Effector memory CD8-positive, alpha-beta T cell (primary cell): ENCODE results near the gene TNP2.
"Not testable (repeated sequence)": the region's sequence is repeated elsewhere in the genome, so short reads cannot be mapped to it uniquely, and the experiment has no call there.

ENCODE experiments used
- ATAC-seq: fragments of 150-1000 bp; cut with Tn5 transposase; replicated peaks from 2 replicates; pipeline ENCODE4 v1.10.0; 2021; ENCODE audit warnings: mild to moderate bottlenecking, moderate library complexity
- DNase-seq, 3 experiments: peaks; one replicate each; pipeline ENCODE4 v3.0.0; 2021
- H3K27ac Mint-ChIP-seq, 2 donors: one replicate each; pipeline ENCODE4 v1.8.0; 2022; ENCODE audit warnings: mild to moderate bottlenecking in 2 of 2, mixed read lengths in 2 of 2, moderate library complexity in 2 of 2
- H3K27me3 Mint-ChIP-seq, 2 donors: one replicate each; pipeline ENCODE4 v1.8.0; 2022; ENCODE audit warnings: mixed read lengths in 2 of 2
- H3K36me3 Mint-ChIP-seq: one replicate; pipeline ENCODE4 v1.8.0; 2022; ENCODE audit warnings: mild to moderate bottlenecking, moderate library complexity, mixed read lengths; ENCODE audit not compliant: insufficient read depth
- H3K4me1 Mint-ChIP-seq, 2 donors: one replicate each; pipeline ENCODE4 v1.8.0; 2022; ENCODE audit warnings: low read depth in 2 of 2, mixed read lengths in 2 of 2
- H3K4me3 Mint-ChIP-seq, 2 donors: one replicate each; pipeline ENCODE4 v1.8.0; 2022; ENCODE audit warnings: mild to moderate bottlenecking in 2 of 2, mixed read lengths in 2 of 2, moderate library complexity in 2 of 2
- H3K9me3 Mint-ChIP-seq, 2 donors: one replicate each; pipeline ENCODE4 v1.8.0; 2022; ENCODE audit warnings: mixed read lengths in 2 of 2

The TNP2 gene

GRCh38 chr16:11296706-11297491 lies 27.8 kb upstream of the TNP2 start:
- Mint-ChIP-seq H3K9me3 (no peaks in the 10 kb centered on the region), H3K36me3 (no peaks in the 10 kb centered on the region), H3K4me1 (peaks cover 8 to 15% of the 10 kb centered on the region in 2 donors), H3K27me3 (peaks cover 10 to 24% of the 10 kb centered on the region in 2 donors), H3K27ac (no peak overlapping the region), H3K4me3 (peak overlapping the region; percentile 70 to 76)
- ATAC-seq: no peak
- DNase-seq: no peak

GRCh38 chr16:11296351-11296705 lies 27.2 kb upstream of the TNP2 start:
- Mint-ChIP-seq H3K4me3 (peak overlapping the region in 1 of 2 donors; percentile 8), H3K9me3 (no peaks in the 10 kb centered on the region), H3K27me3 (peaks cover 16 to 30% of the 10 kb centered on the region in 2 donors), H3K27ac (no peak overlapping the region), H3K4me1 (peaks cover 8 to 15% of the 10 kb centered on the region in 2 donors), H3K36me3 (no peaks in the 10 kb centered on the region)
- no peak for DNase-seq
- no peak for ATAC-seq

- H3K4me1 Mint-ChIP-seq: peaks cover 8 to 15% of the 10 kb centered on the region in 2 donors
Measured at GRCh38 chr16:11295672-11296071, 26.5 kb upstream of the TNP2 start.

GRCh38 chr16:11292076-11292748 lies 23.1 kb upstream of the TNP2 start:
- Mint-ChIP-seq H3K27me3 (peaks cover 51 to 71% of the 10 kb centered on the region in 2 donors), H3K4me1 (peaks cover 3 to 5% of the 10 kb centered on the region in 2 donors), H3K36me3 (no peaks in the 10 kb centered on the region), H3K9me3 (no peaks in the 10 kb centered on the region), H3K27ac (no peak overlapping the region), H3K4me3 (no peak overlapping the region)
- DNase-seq (no peak), ATAC-seq (no peak)

More at GRCh38 chr16:11295672-11296071, 26.5 kb upstream of the TNP2 start:
- DNase-seq (no peak), ATAC-seq (no peak)
- no peak overlapping the region for H3K4me3 Mint-ChIP-seq
- no peaks in the 10 kb centered on the region for H3K36me3 Mint-ChIP-seq
- peaks cover 18 to 36% of the 10 kb centered on the region in 2 donors for H3K27me3 Mint-ChIP-seq
- no peaks in the 10 kb centered on the region for H3K9me3 Mint-ChIP-seq
- no peak overlapping the region for H3K27ac Mint-ChIP-seq

- Mint-ChIP-seq H3K27me3 (peaks cover 59 to 80% of the 10 kb centered on the region in 2 donors), H3K4me1 (no peaks in the 10 kb centered on the region), H3K9me3 (no peaks in the 10 kb centered on the region), H3K4me3 (no peak overlapping the region), H3K27ac (no peak overlapping the region), H3K36me3 (no peaks in the 10 kb centered on the region)
- no peak for DNase-seq
- ATAC-seq: no peak
Measured at GRCh38 chr16:11291091-11291703, 22.1 kb upstream of the TNP2 start.

GRCh38 chr16:11290102-11290893 lies 21.2 kb upstream of the TNP2 start:
- Mint-ChIP-seq H3K36me3 (no peaks in the 10 kb centered on the region), H3K27me3 (peaks cover 59 to 89% of the 10 kb centered on the region in 2 donors), H3K4me1 (no peaks in the 10 kb centered on the region), H3K27ac (no peak overlapping the region), H3K4me3 (no peak overlapping the region), H3K9me3 (no peaks in the 10 kb centered on the region)
- ATAC-seq: no peak
- no peak for DNase-seq

- ATAC-seq, H3K9me3 Mint-ChIP-seq, DNase-seq, H3K4me3 Mint-ChIP-seq, H3K4me1 Mint-ChIP-seq, H3K36me3 Mint-ChIP-seq, H3K27ac Mint-ChIP-seq: not testable (repeated sequence)
- peaks cover 59 to 94% of the 10 kb centered on the region in 2 donors for H3K27me3 Mint-ChIP-seq
Measured at GRCh38 chr16:11289696-11290095, 20.6 kb upstream of the TNP2 start.

GRCh38 chr16:11289202-11289601 lies 20.1 kb upstream of the TNP2 start:
- no peak for ATAC-seq
- H3K27me3 Mint-ChIP-seq: peaks cover 59 to 96% of the 10 kb centered on the region in 2 donors
- DNase-seq: no peak
- no peak overlapping the region for H3K27ac Mint-ChIP-seq
- H3K9me3 Mint-ChIP-seq: no peaks in the 10 kb centered on the region
- H3K36me3 Mint-ChIP-seq: no peaks in the 10 kb centered on the region
- H3K4me1 Mint-ChIP-seq: no peaks in the 10 kb centered on the region
- H3K4me3 Mint-ChIP-seq: no peak overlapping the region

GRCh38 chr16:11285842-11286241 lies 16.7 kb upstream of the TNP2 start:
- no peak overlapping the region for H3K4me3 Mint-ChIP-seq
- H3K4me1 Mint-ChIP-seq: no peaks in the 10 kb centered on the region
- no peak overlapping the region for H3K27ac Mint-ChIP-seq
- ATAC-seq (no peak), DNase-seq (no peak)
- peaks cover 52 to 91% of the 10 kb centered on the region in 2 donors for H3K27me3 Mint-ChIP-seq
- no peaks in the 10 kb centered on the region for H3K36me3 Mint-ChIP-seq
- no peaks in the 10 kb centered on the region for H3K9me3 Mint-ChIP-seq

GRCh38 chr16:11283820-11284248 lies 14.7 kb upstream of the TNP2 start:
- no peak for ATAC-seq
- no peak for DNase-seq
- Mint-ChIP-seq H3K36me3 (no peaks in the 10 kb centered on the region), H3K27me3 (peaks cover 35 to 82% of the 10 kb centered on the region in 2 donors), H3K9me3 (no peaks in the 10 kb centered on the region), H3K27ac (no peak overlapping the region), H3K4me1 (peaks cover 0 to 2% of the 10 kb centered on the region in 2 donors), H3K4me3 (no peak overlapping the region)

GRCh38 chr16:11280616-11281522 lies 11.7 kb upstream of the TNP2 start, which contains the start of gene PRM1:
Gene PRM1, minus strand, starts transcription at chr16:11281330. Its CDS starts 92 bp downstream, at chr16:11281238.
- no peak within 1 kb of the TSS for H3K27ac Mint-ChIP-seq
- ATAC-seq (no peak), DNase-seq (no peak)
- no peaks in the 10 kb centered on the region for H3K36me3 Mint-ChIP-seq
- no peak within 1 kb of the TSS for H3K4me3 Mint-ChIP-seq
- peaks cover 0 to 2% of the 10 kb centered on the region in 2 donors for H3K4me1 Mint-ChIP-seq
- H3K9me3 Mint-ChIP-seq: no peaks in the 10 kb centered on the region
- peaks cover 10 to 73% of the 10 kb centered on the region in 2 donors for H3K27me3 Mint-ChIP-seq
